Lung (tissue), 12 donors: Measurements from ENCODE around the gene NPAS3. TPM values are rescaled to one million over a fixed set of nuclear protein-coding genes. Genes with fewer than 3 reads are reported as not detected.

Source experiments
- ATAC-seq: fragments of 200-7000 bp; cut with Tn5 transposase; one replicate; pipeline ENCODE4 v1.9.1; 2020; ENCODE audit warnings: moderate number of reproducible peaks; ENCODE audit not compliant: insufficient read depth, low FRiP score
- DNase-seq, 3 donors: peaks; one replicate each; pipeline ENCODE4 v3.0.0-alpha.2; 2013 to 2017
- H3K27ac ChIP-seq, 2 donors: one replicate each; pipeline ENCODE4 v1.5.1; 2013; ENCODE audit warnings: mild to moderate bottlenecking in 2 of 2, moderate library complexity in 2 of 2, control low read depth in 1 of 2, inconsistent platforms in 1 of 2, low read depth in 1 of 2, low read length in 1 of 2
- H3K27me3 ChIP-seq, 3 donors: one replicate each; pipeline ENCODE4 v1.5.1; 2013; ENCODE audit warnings: low read length in 2 of 3; ENCODE audit not compliant: control insufficient read depth in 3 of 3, insufficient read depth in 3 of 3
- H3K36me3 ChIP-seq, 4 donors: one replicate each; pipeline ENCODE4 v1.5.1; 2013; ENCODE audit warnings: low read length in 4 of 4, mild to moderate bottlenecking in 1 of 4, moderate library complexity in 1 of 4; ENCODE audit not compliant: control insufficient read depth in 4 of 4, insufficient read depth in 4 of 4
- H3K4me1 ChIP-seq, 5 donors: one replicate each; pipeline ENCODE4 v1.5.1; 2013; ENCODE audit warnings: low read length in 5 of 5, mild to moderate bottlenecking in 2 of 5, moderate library complexity in 1 of 5; ENCODE audit not compliant: control insufficient read depth in 5 of 5, insufficient read depth in 5 of 5
- H3K4me3 ChIP-seq: one replicate; pipeline ENCODE4 v1.5.1; 2013; ENCODE audit warnings: mild to moderate bottlenecking, control low read depth, moderate library complexity
- H3K9ac ChIP-seq, 2 donors: one replicate each; pipeline ENCODE4 v1.5.1; 2013; ENCODE audit warnings: low read length in 2 of 2, control low read depth in 1 of 2; ENCODE audit not compliant: insufficient read depth in 1 of 2
- H3K9me3 ChIP-seq, 4 donors: one replicate each; pipeline ENCODE4 v1.5.1; 2013; ENCODE audit warnings: low read length in 3 of 4, mild to moderate bottlenecking in 1 of 4, moderate library complexity in 1 of 4; ENCODE audit not compliant: control insufficient read depth in 4 of 4, insufficient read depth in 3 of 4
- CTCF ChIP-seq: IDR thresholded peaks from 2 replicates; pipeline ENCODE4 v1.5.1; 2012; ENCODE audit warnings: mild to moderate bottlenecking; ENCODE audit errors: control extremely low read depth, extremely low read depth
- WGBS, 2 donors: extraction: QIAGEN DNeasy Blood & Tissue Kit; methylation state at CpG; one replicate each; pipeline ENCODE4 v1.1.7; 2013; 5-methylcytosine and 5-hydroxymethylcytosine counted together
- polyA plus RNA-seq, 2 donors: library from polyadenylated mRNA; stranded (reverse); fragments of 200-250 nt; gene quantifications; one replicate each; pipeline ENCODE4 v1.2.1, GENCODE V29; 2013
- total RNA-seq, 2 donors: library from RNA; depleted of rRNA in 1 of 2; stranded (reverse); fragments of >200 nt in 1 of 2; gene quantifications; one replicate each; pipeline ENCODE4 v1.2.1, GENCODE V29; 2014 to 2021
- donor health status: control.
- donor health status: control.
- donor health status: Bipolar disorder and iron deficiency.
- donor health status: healthy.
- donor health status: DM: yes; HTN: yes; CAD: no.

Gene NPAS3
- total and polyA plus RNA-seq, 4 donors = 0.13 to 0.48 (median 0.33) TPM

DNA sequence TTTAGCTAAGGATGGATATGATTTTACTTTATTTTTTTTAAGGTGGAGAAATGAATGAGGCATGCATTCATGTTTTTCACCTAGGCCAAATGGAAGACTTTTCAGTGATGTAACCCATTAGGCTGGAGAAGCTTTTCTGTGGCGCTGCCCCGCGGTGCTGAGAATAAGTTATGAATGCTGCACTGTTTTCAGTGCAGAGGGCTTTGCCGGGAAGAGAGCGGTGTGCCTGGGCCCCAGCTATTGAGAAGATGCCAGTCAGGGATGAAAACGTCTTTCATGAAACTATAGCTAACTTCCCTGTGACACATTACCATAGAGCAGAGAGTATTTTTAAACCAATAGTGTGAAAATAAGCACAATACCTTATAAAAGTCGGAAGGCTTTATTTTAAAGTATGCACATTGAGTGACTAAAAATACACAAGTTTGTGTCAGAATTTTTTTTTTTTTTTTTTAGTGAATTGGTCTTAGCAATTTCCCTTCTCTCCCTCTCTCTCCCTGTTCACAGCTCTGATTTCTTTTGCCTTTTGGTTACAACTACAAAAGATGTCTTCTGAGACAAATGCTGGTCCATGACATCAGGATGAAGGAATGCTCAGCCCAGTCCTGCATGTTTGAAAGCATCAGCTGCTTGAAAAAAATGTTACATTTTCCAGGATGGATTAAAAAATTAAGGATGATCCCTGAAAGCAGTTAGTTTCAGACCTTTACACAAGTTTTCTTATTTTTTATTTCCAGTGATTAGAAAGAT is 48.3 kb downstream of the NPAS3 start:
- no peak for ATAC-seq
- 79 to 85% methylated on average over 7 of the region's 7 CpGs for WGBS, 2 donors
- Histone ChIP-seq H3K4me3 (no peak overlapping the region), H3K9me3 (no peaks in the 10 kb centered on the region), H3K9ac (no peak overlapping the region), H3K27me3 (no peaks in the 10 kb centered on the region), H3K4me1 (peaks cover 0 to 6% (median 0%) of the 10 kb centered on the region in 5 donors), H3K36me3 (no peaks in the 10 kb centered on the region), H3K27ac (peak overlapping the region in 1 of 2 donors; percentile 21)
- no peak for TF ChIP-seq CTCF
- no peak for DNase-seq

- Histone ChIP-seq H3K9me3 (no peaks in the 10 kb centered on the region), H3K4me3 (no peak overlapping the region), H3K27me3 (no peaks in the 10 kb centered on the region), H3K36me3 (no peaks in the 10 kb centered on the region), H3K27ac (no peak overlapping the region), H3K4me1 (no peaks in the 10 kb centered on the region), H3K9ac (no peak overlapping the region)
- no peak for DNase-seq
- 87 to 93% methylated on average over 4 of the region's 4 CpGs for WGBS, 2 donors
- no peak for ATAC-seq
- TF ChIP-seq CTCF = no peak
Measured at GRCh38 chr14:32991691-32992090, 53.0 kb downstream of the NPAS3 start.

GRCh38 chr14:32993921-32994320 is 55.2 kb downstream of the NPAS3 start:
- TF ChIP-seq CTCF = no peak
- no peaks in the 10 kb centered on the region for H3K27me3 ChIP-seq
- H3K36me3 ChIP-seq = no peaks in the 10 kb centered on the region
- peaks cover 0 to 2% (median 0%) of the 10 kb centered on the region in 4 donors for H3K9me3 ChIP-seq
- no peak overlapping the region for H3K9ac ChIP-seq
- peak in 1 of 3 donors; percentile 11 for DNase-seq
- ATAC-seq = no peak
- H3K4me1 ChIP-seq = no peaks in the 10 kb centered on the region
- no peak overlapping the region for H3K4me3 ChIP-seq
- no peak overlapping the region for H3K27ac ChIP-seq

GRCh38 chr14:32996343-32996742 is 57.7 kb downstream of the NPAS3 start:
- Histone ChIP-seq H3K9me3 (peaks cover 0 to 2% (median 0%) of the 10 kb centered on the region in 4 donors), H3K4me3 (no peak overlapping the region), H3K36me3 (no peaks in the 10 kb centered on the region), H3K4me1 (no peaks in the 10 kb centered on the region), H3K27ac (no peak overlapping the region), H3K27me3 (no peaks in the 10 kb centered on the region), H3K9ac (no peak overlapping the region)
- no peak for TF ChIP-seq CTCF
- WGBS, 2 donors = 80 to 88% methylated on average over 3 of the region's 3 CpGs
- no peak for ATAC-seq
- DNase-seq = no peak
